DMS 273 (cell line): ENCODE results near the gene TMEM94.

Experiments
- DNase-seq: peaks from one replicate; lab custom pipeline; 2025; ENCODE audit not compliant: unreplicated experiment; lab: John Stamatoyannopoulos, UW

The TMEM94 gene

GRCh38 chr17:75494326-75494877 lies 38.0 kb downstream of the TMEM94 start:
- DNase-seq: no peak

GRCh38 chr17:75496005-75496404 lies 39.6 kb downstream of the TMEM94 start:
- DNase-seq: no peak

- DNase-seq: no peak
Observed at GRCh38 chr17:75498039-75498725, 41.7 kb downstream of the TMEM94 start.

- no peak for DNase-seq
Observed at GRCh38 chr17:75498726-75499213, 42.3 kb downstream of the TMEM94 start.

GRCh38 chr17:75499313-75500022 lies 43.0 kb downstream of the TMEM94 start:
- DNase-seq: no peak

GRCh38 chr17:75500419-75501216 lies 44.2 kb downstream of the TMEM94 start:
- DNase-seq: no peak

- DNase-seq: no peak
Observed at GRCh38 chr17:75501378-75502071, 45.1 kb downstream of the TMEM94 start.

- no peak for DNase-seq
Observed at GRCh38 chr17:75502072-75502720, 45.8 kb downstream of the TMEM94 start.

GRCh38 chr17:75502721-75503329 lies 46.4 kb downstream of the TMEM94 start:
- no peak for DNase-seq

- no peak for DNase-seq
Observed at GRCh38 chr17:75503337-75503950, 47.0 kb downstream of the TMEM94 start.

- DNase-seq: no peak
Observed at GRCh38 chr17:75503976-75504346, 47.5 kb downstream of the TMEM94 start.

- DNase-seq: peak; percentile 48
Observed at GRCh38 chr17:75504347-75505151, 48.1 kb downstream of the TMEM94 start.

- no peak for DNase-seq
Observed at GRCh38 chr17:75505152-75505409, 48.6 kb downstream of the TMEM94 start.

GRCh38 chr17:75505640-75506039 lies 49.2 kb downstream of the TMEM94 start:
- no peak for DNase-seq

GRCh38 chr17:75506134-75506533 lies 49.7 kb downstream of the TMEM94 start:
- no peak for DNase-seq

- no peak for DNase-seq
Observed at GRCh38 chr17:75506888-75507287, 50.5 kb downstream of the TMEM94 start.

- DNase-seq: no peak
Observed at GRCh38 chr17:75507733-75508719, 51.6 kb downstream of the TMEM94 start.

- DNase-seq: no peak
Observed at GRCh38 chr17:75508931-75509361, 52.5 kb downstream of the TMEM94 start.
